Measurements from ENCODE around the gene CDC14B.

CDC14B gene

GRCh38 chr9:96460470-96460869 lies 159.2 kb downstream of the CDC14B start:
- no peak for DNase-seq (ENCODE audit: low read depth in 1 of 2, low spot score in 1 of 2)
- Histone ChIP-seq H3K4me3 (replicated peaks; ENCODE audit: insufficient read depth, low read length) (no peak overlapping the region), H3K27me3 (ENCODE audit: insufficient read depth, poor library complexity, severe bottlenecking) (peaks cover 3% of the 10 kb centered on the region), H3K27ac (replicated peaks) (no peak overlapping the region)
- TF ChIP-seq POLR2AphosphoS5 (IDR thresholded peaks at IDR 0.05; ENCODE audit: low read depth) = no peak
- TF ChIP-seq CTCF (IDR thresholded peaks at IDR 0.05; ENCODE audit: insufficient read depth, low read length) = no peak
- TF ChIP-seq GABPA (IDR thresholded peaks at IDR 0.05; ENCODE audit: low read depth) = no peak
- no peak for TF ChIP-seq SPI1 (IDR thresholded peaks at IDR 0.05; ENCODE audit: borderline replicate concordance, low read depth)
- no peak for TF ChIP-seq REST (IDR thresholded peaks at IDR 0.05; ENCODE audit: insufficient replicate concordance, low read depth)

- Histone ChIP-seq H3K27ac (replicated peaks) (no peak overlapping the region), H3K27me3 (ENCODE audit: insufficient read depth, poor library complexity, severe bottlenecking) (peaks cover 3% of the 10 kb centered on the region), H3K4me3 (replicated peaks; ENCODE audit: insufficient read depth, low read length) (no peak overlapping the region)
- no peak for TF ChIP-seq REST (IDR thresholded peaks at IDR 0.05; ENCODE audit: insufficient replicate concordance, low read depth)
- no peak for TF ChIP-seq GABPA (IDR thresholded peaks at IDR 0.05; ENCODE audit: low read depth)
- no peak for TF ChIP-seq SPI1 (IDR thresholded peaks at IDR 0.05; ENCODE audit: borderline replicate concordance, low read depth)
- TF ChIP-seq POLR2AphosphoS5 (IDR thresholded peaks at IDR 0.05; ENCODE audit: low read depth) = no peak
- TF ChIP-seq CTCF (IDR thresholded peaks at IDR 0.05; ENCODE audit: insufficient read depth, low read length) = no peak
- no peak for DNase-seq (ENCODE audit: low read depth in 1 of 2, low spot score in 1 of 2)
Measured at GRCh38 chr9:96459268-96460007, 160.2 kb downstream of the CDC14B start.

GRCh38 chr9:96458226-96458625 lies 161.4 kb downstream of the CDC14B start:
- DNase-seq (ENCODE audit: low read depth in 1 of 2, low spot score in 1 of 2) = no peak
- peaks cover 3% of the 10 kb centered on the region for H3K27me3 ChIP-seq (ENCODE audit: insufficient read depth, poor library complexity, severe bottlenecking)
- TF ChIP-seq GABPA (IDR thresholded peaks at IDR 0.05; ENCODE audit: low read depth) (no peak), REST (IDR thresholded peaks at IDR 0.05; ENCODE audit: insufficient replicate concordance, low read depth) (no peak), SPI1 (IDR thresholded peaks at IDR 0.05; ENCODE audit: borderline replicate concordance, low read depth) (no peak), POLR2AphosphoS5 (IDR thresholded peaks at IDR 0.05; ENCODE audit: low read depth) (no peak), CTCF (IDR thresholded peaks at IDR 0.05; ENCODE audit: insufficient read depth, low read length) (no peak)
- H3K27ac ChIP-seq (replicated peaks) = no peak overlapping the region
- no peak overlapping the region for H3K4me3 ChIP-seq (replicated peaks; ENCODE audit: insufficient read depth, low read length)

Measured in HL-60 (cell line).